Stimulated activated CD4-positive, alpha-beta T cell treated with anti-CD3 and anti-CD28 coated beads, TNF-alpha, amount 100 ng/mL, for 4 hours (primary cell): ENCODE data around the gene SPRED2.

Experiments used
- DNase-seq, 3 experiments: peaks; one replicate each; pipeline ENCODE4 v3.0.0-alpha.2; 2020; ENCODE audit warnings: low read depth in 3 of 3

Gene SPRED2

GRCh38 chr2:65386989-65387388, 45.4 kb downstream of the SPRED2 start:
- DNase-seq, result no peak

GRCh38 chr2:65386344-65386743, 46.1 kb downstream of the SPRED2 start:
- no peak for DNase-seq

GRCh38 chr2:65383541-65384488, 48.6 kb downstream of the SPRED2 start:
- no peak for DNase-seq

- DNase-seq, result peak; percentile 51 to 71 (median 67)
Observed at GRCh38 chr2:65382776-65383357, 49.5 kb downstream of the SPRED2 start.

GRCh38 chr2:65382323-65382722, 50.1 kb downstream of the SPRED2 start:
- DNase-seq, result no peak

- DNase-seq, result no peak
Observed at GRCh38 chr2:65381607-65382051, 50.8 kb downstream of the SPRED2 start.

- no peak for DNase-seq
Observed at GRCh38 chr2:65380255-65380654, 52.1 kb downstream of the SPRED2 start.

- no peak for DNase-seq
Observed at GRCh38 chr2:65379721-65380171, 52.7 kb downstream of the SPRED2 start.

GRCh38 chr2:65379223-65379622, 53.2 kb downstream of the SPRED2 start:
- DNase-seq, result no peak

GRCh38 chr2:65378290-65378689, 54.1 kb downstream of the SPRED2 start:
- no peak for DNase-seq

- no peak for DNase-seq
Observed at GRCh38 chr2:65377556-65378192, 54.7 kb downstream of the SPRED2 start.

- no peak for DNase-seq
Observed at GRCh38 chr2:65375723-65376122, 56.7 kb downstream of the SPRED2 start.

GRCh38 chr2:65374999-65375398, 57.4 kb downstream of the SPRED2 start:
- no peak for DNase-seq

GRCh38 chr2:65374575-65374974, 57.8 kb downstream of the SPRED2 start:
- no peak for DNase-seq

- no peak for DNase-seq
Observed at GRCh38 chr2:65373365-65373918, 59.0 kb downstream of the SPRED2 start.

- no peak for DNase-seq
Observed at GRCh38 chr2:65372619-65373018, 59.8 kb downstream of the SPRED2 start.

GRCh38 chr2:65371074-65371434, 61.3 kb downstream of the SPRED2 start:
- no peak for DNase-seq

- no peak for DNase-seq
Observed at GRCh38 chr2:65370387-65371073, 61.9 kb downstream of the SPRED2 start.

- no peak for DNase-seq
Observed at GRCh38 chr2:65369980-65370379, 62.4 kb downstream of the SPRED2 start.

- no peak for DNase-seq
Observed at GRCh38 chr2:65369574-65369973, 62.8 kb downstream of the SPRED2 start.

- no peak for DNase-seq
Observed at GRCh38 chr2:65368468-65368867, 63.9 kb downstream of the SPRED2 start.

- DNase-seq, result no peak
Observed at GRCh38 chr2:65367524-65367923, 64.9 kb downstream of the SPRED2 start.
